HUES48 (cell line): ENCODE measurements around the gene NELL1.

Experiments used
- H3K27ac ChIP-seq: one replicate; pipeline ENCODE4 v1.7.0; 2013; ENCODE audit warnings: low read depth, low read length, inconsistent platforms
- H3K27me3 ChIP-seq: 2 replicates; pipeline ENCODE4 v1.6.1; 2013; ENCODE audit warnings: mild to moderate bottlenecking, low read length; ENCODE audit not compliant: control insufficient read depth, insufficient read depth
- H3K36me3 ChIP-seq: 2 replicates; pipeline ENCODE4 v1.6.1; 2013; ENCODE audit warnings: low read length; ENCODE audit not compliant: control insufficient read depth, insufficient read depth
- H3K4me1 ChIP-seq: 2 replicates; pipeline ENCODE4 v1.6.1; 2013; ENCODE audit warnings: mild to moderate bottlenecking, low read length; ENCODE audit not compliant: control insufficient read depth, insufficient read depth
- H3K4me3 ChIP-seq: 2 replicates; pipeline ENCODE4 v1.5.1; 2013; ENCODE audit warnings: mild to moderate bottlenecking, low read depth, low read length
- H3K9ac ChIP-seq: 2 replicates; pipeline ENCODE4 v1.6.1; 2013; ENCODE audit warnings: mild to moderate bottlenecking, low read depth, low read length, moderate library complexity
- H3K9me3 ChIP-seq: 2 replicates; pipeline ENCODE4 v1.6.1; 2013; ENCODE audit warnings: low read length; ENCODE audit not compliant: control insufficient read depth, insufficient read depth

The NELL1 gene

DNA sequence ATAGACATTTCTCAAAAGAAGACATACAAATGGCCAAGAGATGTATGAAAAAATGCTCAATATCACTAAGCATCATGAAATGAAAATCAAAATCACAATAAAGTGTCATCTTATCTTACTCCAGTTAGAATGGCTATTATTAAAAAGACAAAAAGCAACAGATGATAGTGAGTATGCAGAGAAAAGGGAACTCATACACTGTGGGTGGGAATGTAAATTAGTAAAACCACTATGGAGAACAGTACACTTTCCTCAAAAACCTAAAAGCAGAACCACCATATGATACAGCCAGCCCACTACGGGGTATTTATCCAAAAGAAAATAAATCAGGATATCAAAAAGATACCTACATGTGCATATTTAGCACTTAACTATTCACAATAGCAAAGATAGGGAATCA, 823.5 kb downstream of the NELL1 start:
- Histone ChIP-seq H3K4me1 (no peaks in the 10 kb centered on the region), H3K27ac (no peak overlapping the region), H3K4me3 (no peak overlapping the region), H3K27me3 (no peaks in the 10 kb centered on the region), H3K9me3 (no peaks in the 10 kb centered on the region), H3K9ac (no peak overlapping the region), H3K36me3 (no peaks in the 10 kb centered on the region)

DNA sequence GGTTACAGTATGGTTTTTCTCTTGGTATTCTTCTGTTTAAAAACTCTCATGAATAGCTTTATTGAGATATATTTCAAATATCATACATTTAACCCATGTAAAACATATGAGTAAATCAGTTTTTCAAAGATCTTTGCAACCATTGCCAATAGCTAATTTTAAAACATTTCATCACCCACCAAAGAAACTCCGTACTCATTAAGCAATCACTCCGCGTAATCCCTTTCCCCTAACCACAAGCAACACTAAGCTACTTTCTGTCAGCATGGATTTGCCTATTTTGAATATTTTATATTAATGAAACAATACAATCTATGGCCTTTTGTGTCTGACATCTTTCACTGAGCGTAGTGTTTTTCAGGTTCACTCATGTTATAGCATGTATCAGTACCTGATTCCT, 825.6 kb downstream of the NELL1 start:
- Histone ChIP-seq H3K27ac (no peak overlapping the region), H3K4me1 (no peaks in the 10 kb centered on the region), H3K9me3 (no peaks in the 10 kb centered on the region), H3K27me3 (no peaks in the 10 kb centered on the region), H3K4me3 (no peak overlapping the region), H3K36me3 (no peaks in the 10 kb centered on the region), H3K9ac (no peak overlapping the region)

DNA sequence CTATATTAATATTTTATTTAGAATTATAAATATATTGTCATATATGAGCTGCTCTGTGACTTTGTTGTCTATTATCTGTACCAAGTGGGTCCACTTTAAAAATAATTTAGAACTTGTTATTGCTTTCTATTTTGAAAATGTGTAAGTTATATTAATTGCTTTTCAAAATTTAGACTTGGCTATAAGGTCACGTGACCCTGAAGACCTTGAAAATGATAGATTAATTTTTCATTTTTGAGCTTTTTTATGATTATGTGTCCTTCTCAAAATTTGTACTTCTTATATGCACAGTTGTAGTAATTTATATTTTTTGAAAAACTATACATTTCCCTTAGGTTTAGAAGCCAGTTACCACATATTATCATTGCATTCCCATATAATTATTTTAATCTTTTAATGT, 826.5 kb downstream of the NELL1 start:
- no peak overlapping the region for H3K9ac ChIP-seq
- H3K9me3 ChIP-seq: no peaks in the 10 kb centered on the region
- H3K27ac ChIP-seq: no peak overlapping the region
- H3K4me3 ChIP-seq: no peak overlapping the region
- H3K4me1 ChIP-seq: no peaks in the 10 kb centered on the region
- H3K27me3 ChIP-seq: no peaks in the 10 kb centered on the region
- no peaks in the 10 kb centered on the region for H3K36me3 ChIP-seq

DNA sequence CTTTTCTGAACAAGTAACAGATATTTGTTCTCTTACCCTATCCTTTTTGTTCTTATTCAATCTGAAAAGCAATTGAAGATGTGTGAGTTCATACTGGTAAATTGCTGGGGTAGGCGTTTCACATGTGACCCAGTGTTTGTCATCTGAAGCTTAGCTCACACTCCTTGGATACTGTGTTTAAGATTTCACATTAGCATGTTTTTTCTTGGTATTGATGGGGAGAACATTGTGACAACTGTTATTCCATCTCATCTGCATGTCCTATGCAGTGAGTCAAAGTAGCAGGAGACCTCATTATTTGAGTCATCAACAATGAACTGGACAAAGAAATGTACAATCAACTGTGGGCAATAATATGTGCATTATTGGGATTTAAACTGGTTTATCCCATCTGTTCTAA, 831.9 kb downstream of the NELL1 start:
- no peaks in the 10 kb centered on the region for H3K4me1 ChIP-seq
- H3K9me3 ChIP-seq: no peaks in the 10 kb centered on the region
- no peak overlapping the region for H3K4me3 ChIP-seq
- no peak overlapping the region for H3K27ac ChIP-seq
- no peak overlapping the region for H3K9ac ChIP-seq
- H3K27me3 ChIP-seq: no peaks in the 10 kb centered on the region
- H3K36me3 ChIP-seq: no peaks in the 10 kb centered on the region

DNA sequence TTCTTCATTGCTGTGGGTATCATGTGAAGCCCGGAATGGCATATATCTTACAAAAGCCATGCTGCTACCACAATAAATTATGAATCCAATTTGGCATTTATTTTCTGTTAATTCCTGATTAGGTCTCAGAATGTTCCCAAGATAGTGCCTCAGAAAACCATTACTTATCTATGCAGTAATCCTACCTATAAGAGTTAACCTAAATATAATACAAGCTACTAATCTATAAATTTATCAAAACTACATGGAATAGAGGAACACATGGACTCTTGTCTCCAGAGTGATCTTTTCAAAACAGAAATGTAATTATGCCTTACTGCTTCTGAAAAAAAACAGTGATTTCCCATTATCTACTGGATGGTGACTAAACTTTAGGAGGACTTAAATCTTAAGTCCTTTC, 835.7 kb downstream of the NELL1 start:
- no peaks in the 10 kb centered on the region for H3K27me3 ChIP-seq
- H3K4me1 ChIP-seq: no peaks in the 10 kb centered on the region
- no peak overlapping the region for H3K4me3 ChIP-seq
- H3K9me3 ChIP-seq: no peaks in the 10 kb centered on the region
- no peak overlapping the region for H3K27ac ChIP-seq
- no peak overlapping the region for H3K9ac ChIP-seq
- no peaks in the 10 kb centered on the region for H3K36me3 ChIP-seq

DNA sequence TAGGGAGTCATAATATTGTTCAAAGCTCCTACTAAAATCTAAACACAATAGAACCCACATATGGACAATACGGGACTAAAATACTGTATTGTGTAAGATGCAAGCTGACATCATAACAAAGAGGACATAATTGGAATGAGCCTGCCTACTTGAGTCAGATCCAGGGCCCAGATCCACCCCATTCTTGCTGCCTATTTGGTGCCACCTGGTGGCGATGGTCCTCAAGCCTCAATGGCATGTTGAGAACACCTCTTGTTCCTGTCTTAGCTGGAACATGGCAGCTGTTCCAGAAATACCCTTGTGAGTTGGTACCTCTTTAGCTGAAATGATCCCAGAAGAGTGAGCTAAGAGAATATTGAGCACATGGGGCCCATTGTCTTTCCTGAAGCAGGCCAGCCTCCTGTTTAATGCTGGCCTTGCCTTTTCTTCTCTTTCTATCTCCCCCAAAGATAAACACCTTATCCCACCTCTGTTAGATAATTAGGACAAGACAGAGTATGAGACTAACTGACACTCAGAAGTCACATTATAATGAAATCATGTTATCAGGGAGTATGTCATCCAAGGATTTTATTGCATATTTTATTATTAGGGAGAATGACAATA, 842.6 kb downstream of the NELL1 start:
- Histone ChIP-seq H3K9ac (no peak overlapping the region), H3K9me3 (no peaks in the 10 kb centered on the region), H3K27me3 (no peaks in the 10 kb centered on the region), H3K36me3 (no peaks in the 10 kb centered on the region), H3K27ac (no peak overlapping the region), H3K4me1 (no peaks in the 10 kb centered on the region), H3K4me3 (no peak overlapping the region)

DNA sequence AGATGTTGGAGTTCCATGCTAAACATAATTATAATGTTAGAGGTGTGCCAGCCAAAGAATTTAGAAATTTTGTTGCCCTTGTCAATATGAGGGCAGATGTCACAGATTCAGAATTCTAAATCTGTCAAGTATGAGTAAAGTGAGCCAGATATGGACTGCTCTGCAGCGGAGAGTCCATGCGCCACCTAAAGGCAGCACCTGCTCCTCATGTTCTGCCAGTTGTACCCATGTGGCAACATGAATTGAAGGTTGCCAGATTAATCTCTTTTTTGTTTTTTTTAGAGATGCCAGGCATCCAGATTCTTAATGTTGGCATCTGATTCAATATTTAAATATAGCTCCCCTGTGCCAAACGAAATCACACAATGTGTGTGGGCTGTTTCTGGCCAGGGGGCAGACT, 844.9 kb downstream of the NELL1 start:
- Histone ChIP-seq H3K27ac (no peak overlapping the region), H3K4me3 (no peak overlapping the region), H3K9me3 (no peaks in the 10 kb centered on the region), H3K27me3 (no peaks in the 10 kb centered on the region), H3K4me1 (no peaks in the 10 kb centered on the region), H3K36me3 (no peaks in the 10 kb centered on the region), H3K9ac (no peak overlapping the region)

DNA sequence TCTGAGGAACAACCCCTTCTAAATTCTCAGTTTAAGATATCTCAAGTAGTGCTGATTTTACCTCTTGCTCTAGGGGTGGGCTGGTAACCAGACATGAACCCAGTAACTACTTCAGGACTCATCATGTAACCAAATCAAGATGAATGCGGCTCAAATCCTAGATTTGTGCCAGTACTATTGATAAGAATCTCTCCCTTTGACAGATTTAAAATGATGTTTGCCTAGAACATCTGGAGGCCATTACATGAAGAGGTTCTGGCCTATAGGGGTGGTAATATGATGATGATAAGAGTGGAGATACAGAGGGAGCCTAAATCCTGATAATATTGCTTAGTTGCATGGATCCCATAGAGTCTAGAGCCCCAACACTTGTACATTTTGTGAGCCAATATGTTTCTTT, 850.9 kb downstream of the NELL1 start:
- Histone ChIP-seq H3K36me3 (no peaks in the 10 kb centered on the region), H3K9me3 (no peaks in the 10 kb centered on the region), H3K27me3 (no peaks in the 10 kb centered on the region), H3K27ac (no peak overlapping the region), H3K9ac (no peak overlapping the region), H3K4me1 (no peaks in the 10 kb centered on the region), H3K4me3 (no peak overlapping the region)

DNA sequence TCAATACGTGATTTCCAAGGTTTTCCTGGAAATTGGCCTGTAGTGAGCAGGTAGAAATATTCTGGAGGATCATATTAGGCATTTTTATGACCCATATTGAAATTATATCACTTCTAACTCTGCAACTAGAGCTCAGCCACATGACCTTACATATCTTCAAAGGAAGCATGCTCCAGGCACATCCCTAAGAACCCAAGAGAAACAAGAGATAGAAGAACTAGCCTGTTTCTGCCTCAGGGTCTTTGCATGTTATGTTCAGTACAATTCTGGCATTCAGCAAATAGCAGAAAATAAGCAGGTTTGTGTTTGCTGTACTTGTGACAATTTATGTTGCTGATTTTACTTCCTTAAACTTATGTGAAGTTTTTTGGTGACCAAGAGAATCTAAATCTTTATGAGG, 859.8 kb downstream of the NELL1 start:
- no peak overlapping the region for H3K9ac ChIP-seq
- H3K27me3 ChIP-seq: no peaks in the 10 kb centered on the region
- H3K9me3 ChIP-seq: no peaks in the 10 kb centered on the region
- no peaks in the 10 kb centered on the region for H3K36me3 ChIP-seq
- H3K27ac ChIP-seq: no peak overlapping the region
- H3K4me1 ChIP-seq: no peaks in the 10 kb centered on the region
- no peak overlapping the region for H3K4me3 ChIP-seq

DNA sequence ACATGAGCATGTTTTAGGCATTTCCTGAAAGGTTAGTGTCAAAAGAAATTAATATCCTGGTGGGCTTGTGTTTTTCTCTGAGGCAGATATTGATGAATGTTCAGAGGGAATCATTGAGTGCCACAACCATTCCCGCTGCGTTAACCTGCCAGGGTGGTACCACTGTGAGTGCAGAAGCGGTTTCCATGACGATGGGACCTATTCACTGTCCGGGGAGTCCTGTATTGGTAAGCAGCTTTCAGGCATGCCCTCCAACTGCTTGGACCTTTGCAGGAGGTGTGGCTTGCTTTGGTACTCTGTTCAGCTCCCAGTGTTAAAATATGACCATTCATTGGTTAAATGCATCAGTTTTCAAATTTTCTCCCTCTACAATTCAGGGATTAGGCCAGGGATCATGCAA, 864.9 kb downstream of the NELL1 start:
- H3K27me3 ChIP-seq: no peaks in the 10 kb centered on the region
- H3K36me3 ChIP-seq: no peaks in the 10 kb centered on the region
- no peaks in the 10 kb centered on the region for H3K4me1 ChIP-seq
- H3K9me3 ChIP-seq: no peaks in the 10 kb centered on the region
- H3K4me3 ChIP-seq: no peak overlapping the region
- no peak overlapping the region for H3K9ac ChIP-seq
- H3K27ac ChIP-seq: no peak overlapping the region

DNA sequence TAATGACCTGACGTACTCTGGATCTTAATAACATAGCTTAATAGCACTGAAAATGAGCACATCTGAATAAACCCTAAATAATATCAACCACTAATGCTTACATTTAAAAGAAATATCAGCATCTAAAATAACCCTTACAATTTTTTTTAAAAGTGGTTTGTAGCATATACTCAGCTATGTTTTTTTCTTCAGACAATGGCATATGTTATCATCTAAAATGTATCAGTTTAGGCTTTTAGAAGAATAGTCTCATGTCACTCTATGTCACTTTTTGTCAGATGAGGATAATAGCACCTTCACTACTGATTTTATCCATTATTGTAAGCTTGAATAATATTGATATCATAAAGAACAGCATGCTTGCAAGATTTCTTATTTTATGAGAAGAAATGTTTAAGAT, 868.6 kb downstream of the NELL1 start:
- Histone ChIP-seq H3K36me3 (no peaks in the 10 kb centered on the region), H3K27ac (no peak overlapping the region), H3K9ac (no peak overlapping the region)

More for the DNA sequence above, 868.6 kb downstream of the NELL1 start:
- H3K27me3 ChIP-seq: no peaks in the 10 kb centered on the region
- H3K4me1 ChIP-seq: no peaks in the 10 kb centered on the region
- H3K4me3 ChIP-seq: no peak overlapping the region
- no peaks in the 10 kb centered on the region for H3K9me3 ChIP-seq
